Astrocyte of the hippocampus (primary cell): ENCODE results near the gene APC2.
"Not testable (repeated sequence)": the region's sequence is repeated elsewhere in the genome, so short reads cannot be mapped to it uniquely, and the experiment has no call there.

Source experiments
- DNase-seq: peaks from one replicate; pipeline ENCODE4 v3.0.0; 2011; ENCODE audit warnings: low read depth, low spot score

Gene APC2

GRCh38 chr19:1412995-1413800 lies 36.7 kb upstream of the APC2 start:
- DNase-seq: no peak

DNA sequence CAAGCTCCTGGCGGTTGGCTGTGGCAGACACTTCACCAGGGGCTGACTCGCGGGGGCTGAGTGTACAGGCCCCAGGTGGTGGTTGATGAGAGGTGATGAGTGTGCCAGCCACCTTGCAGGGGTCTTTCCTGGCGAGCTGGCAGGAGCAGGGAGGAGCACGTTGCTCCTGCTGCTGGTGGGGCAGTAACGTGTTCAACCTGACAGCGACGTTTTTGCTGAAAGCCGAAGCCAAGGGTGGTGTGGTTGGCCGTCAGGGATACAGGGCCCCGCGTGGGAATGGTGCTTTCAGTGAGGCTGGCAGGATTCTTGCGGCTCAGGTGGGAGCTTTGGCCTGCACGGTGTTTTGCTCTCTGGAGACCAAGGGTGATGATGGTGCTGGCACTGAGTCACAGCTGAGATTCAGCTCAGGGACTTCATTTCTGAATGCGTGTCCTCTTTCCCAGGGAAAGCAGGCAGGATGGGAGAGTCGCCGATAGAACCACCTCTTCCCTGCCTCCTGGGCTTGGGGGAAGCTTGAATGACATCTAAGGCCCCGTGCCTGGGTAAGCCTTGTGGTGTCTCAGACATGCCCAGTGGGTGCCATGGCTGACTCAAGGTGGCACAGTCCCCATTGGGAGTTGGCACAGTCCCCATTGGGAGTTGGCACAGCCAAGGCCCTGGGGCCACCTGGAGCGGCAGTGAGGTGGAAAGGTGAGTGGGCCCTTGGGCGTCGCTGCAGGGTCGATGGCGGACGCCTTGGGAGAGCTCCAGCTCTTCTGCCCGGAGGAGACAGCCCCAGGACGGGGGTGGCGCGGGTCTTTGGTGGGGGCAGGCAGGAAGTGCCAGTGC lies 33.7 kb upstream of the APC2 start:
- DNase-seq: peak; percentile 54

DNA sequence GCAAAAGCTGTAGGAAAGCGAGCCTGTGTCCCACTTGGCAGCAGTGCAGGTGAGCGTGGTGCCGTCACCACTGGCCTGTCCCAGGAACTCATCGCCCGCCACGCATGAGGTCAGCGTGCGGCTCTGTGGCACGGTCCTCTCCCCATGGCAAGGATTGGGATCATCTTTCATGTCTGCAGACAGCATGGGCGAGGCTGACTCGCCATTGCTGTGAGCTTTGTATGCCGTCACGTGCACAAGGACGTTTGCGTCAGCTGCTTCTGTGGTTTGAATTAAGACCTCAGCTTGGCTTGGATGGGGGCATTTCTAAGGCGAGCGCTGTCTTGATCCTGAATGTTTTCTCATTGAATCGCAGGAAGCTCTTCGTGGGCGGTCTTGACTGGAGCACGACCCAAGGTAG lies 32.8 kb upstream of the APC2 start:
- DNase-seq: peak; percentile 66

DNA sequence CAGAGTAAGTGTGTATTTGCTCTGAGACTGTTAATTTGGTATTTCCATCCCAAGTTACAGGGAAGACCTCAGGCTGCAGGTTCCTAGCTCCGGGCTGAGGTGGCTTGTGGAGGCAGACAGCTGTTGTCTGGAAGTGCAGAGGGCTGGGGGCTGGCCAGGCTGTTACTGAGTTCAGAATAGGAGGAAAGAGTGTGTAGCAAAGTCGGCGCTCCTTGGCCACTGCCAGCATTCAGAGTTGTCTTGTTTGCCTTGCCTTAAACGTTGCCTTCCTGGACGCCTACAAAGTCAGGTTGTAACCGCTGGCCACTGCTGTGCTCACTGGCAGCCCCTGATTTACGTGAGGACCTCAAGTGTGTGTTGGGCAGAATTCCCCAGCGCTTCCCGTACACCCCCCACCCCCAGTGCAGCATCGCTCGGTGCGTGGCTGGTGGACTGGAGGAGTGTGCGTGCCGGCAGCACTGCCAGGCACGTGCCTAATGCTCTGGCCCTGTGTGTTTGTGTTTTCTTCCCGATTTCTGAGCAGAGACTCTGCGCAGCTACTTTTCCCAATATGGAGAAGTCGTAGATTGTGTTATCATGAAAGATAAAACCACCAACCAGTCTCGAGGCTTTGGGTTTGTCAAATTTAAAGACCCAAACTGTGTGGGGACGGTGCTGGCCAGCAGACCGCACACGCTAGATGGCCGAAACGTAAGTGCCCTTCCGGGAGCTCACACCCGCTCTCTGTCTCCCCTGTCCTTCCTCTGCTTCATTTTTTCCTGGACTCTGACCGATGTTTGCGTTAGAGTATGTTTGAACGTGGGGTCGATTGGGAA lies 32.0 kb upstream of the APC2 start:
- DNase-seq: no peak

DNA sequence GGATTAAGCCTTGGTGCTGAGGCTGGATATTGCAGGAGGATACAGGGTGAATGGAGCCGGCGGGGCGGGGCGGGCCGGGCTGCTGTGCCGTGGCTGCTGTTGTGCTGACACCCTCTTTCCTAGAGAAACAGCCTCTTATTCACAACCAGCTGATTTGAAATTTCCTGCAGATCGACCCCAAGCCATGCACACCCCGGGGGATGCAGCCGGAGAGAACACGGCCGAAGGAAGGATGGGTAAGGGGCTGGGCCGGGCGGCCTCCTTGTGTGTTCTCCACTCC lies 31.5 kb upstream of the APC2 start:
- no peak for DNase-seq

DNA sequence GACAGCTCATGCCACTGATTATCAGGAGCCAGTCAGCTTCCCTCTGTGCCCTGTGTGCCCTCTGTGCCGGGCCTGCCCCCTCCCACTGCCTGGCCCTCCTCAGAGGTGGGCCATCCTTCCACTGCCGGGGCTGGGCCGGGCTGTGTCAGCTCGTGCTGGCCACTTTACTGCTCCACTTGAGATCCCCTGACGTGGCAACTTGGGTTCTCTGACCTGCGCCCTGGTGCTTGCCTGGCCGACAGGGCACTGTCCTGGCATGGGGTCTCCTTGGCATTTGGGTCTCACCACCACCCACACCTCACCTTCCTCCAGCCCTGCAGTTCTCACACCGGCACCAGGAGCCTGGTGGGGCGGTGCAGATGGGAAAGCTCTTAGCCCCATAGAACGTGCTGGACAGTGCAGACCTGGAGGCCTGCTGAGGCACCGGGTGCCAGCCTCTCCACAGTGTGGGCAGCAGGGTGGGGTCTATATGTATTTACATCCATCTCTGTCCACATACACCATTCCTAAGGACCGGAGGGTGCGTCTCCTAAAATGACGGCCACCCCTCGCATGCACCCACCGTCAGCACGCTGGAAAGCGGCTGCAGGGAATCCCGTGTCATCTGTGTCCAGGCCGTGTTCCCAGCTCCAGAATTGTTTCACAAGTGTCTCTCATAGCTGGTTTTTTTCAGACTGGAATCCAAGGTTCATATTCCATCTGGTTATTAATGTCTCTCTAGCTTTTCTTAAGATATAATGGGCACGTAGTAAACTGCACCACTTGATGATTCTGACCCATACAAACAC lies 30.8 kb upstream of the APC2 start:
- DNase-seq: no peak

GRCh38 chr19:1420085-1420484 lies 29.8 kb upstream of the APC2 start:
- not testable (repeated sequence) for DNase-seq

DNA sequence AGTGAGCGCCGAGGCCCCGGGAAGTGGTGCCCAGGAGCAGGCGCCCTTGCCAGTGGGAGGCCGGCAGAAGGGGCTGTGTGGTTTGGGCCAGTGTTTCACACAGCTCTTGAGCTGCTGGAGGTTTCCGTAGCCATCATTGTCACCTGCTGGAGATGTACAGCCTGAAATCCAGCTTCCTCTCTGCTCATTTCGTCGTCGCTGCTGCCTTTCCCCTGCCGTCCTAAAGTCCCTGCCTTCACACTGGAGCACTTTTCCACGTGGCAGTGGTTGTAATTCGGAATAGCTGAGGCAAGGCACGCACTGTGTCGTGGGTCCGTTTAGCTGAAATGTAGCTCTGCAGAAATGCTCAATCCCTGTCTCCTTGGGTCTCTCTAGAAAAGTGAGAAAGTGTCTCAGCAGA lies 29.3 kb upstream of the APC2 start:
- no peak for DNase-seq

DNA sequence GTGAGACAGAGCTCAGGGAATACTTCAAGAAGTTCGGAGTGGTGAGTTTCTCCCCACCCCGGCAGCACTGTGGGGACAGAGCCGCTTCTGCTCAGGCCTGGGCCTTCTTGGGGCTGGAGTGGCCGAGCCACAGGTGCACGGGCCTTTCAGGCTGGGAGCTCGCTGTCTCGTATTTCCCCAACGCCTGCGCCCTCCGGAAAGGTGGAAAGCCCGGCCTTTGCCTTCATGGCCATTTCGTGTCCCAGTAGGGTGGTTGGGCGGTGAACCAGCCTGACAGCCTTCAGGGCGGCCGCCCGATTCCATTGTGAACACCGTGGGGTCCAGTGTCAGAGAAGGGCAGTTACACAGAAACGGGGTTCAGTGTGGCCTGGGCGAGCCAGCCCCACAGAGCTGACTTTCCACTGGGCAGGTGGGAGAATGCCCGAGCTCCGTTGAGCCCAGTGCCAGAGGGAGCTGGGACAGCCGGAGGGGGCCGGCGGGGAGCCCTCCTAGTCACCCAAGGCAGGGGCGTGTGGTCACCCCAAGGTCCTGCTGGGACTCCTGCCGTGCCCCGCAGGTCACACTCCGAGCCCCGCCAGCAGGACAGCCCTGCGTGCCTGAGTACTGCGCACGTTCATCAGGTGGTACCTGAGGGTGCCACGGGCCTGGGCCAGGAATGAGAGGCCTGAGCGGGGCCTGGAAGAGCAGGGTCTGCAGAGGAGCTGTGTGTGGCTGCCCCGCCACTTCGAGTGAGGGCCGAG lies 28.5 kb upstream of the APC2 start:
- DNase-seq: no peak

GRCh38 chr19:1421958-1422305 lies 28.0 kb upstream of the APC2 start:
- DNase-seq: no peak

DNA sequence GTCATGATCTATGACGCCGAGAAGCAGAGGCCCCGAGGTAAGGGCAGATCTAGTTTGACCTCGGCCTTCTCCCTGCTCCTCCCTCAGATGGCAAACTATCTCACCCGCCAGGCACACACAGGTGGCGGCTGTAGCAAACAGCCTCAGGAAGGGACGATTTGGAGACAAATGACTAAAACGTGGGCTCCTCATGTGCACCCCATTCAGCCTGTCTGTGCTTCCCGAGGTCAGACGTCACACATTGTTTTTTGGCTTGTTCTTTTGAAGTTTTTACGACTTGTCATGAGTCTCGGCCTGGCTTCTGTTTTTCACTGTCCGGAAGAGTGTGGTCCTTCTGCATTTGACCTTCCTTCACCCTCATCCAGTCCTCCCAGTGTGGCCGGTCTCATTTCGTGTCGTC lies 27.6 kb upstream of the APC2 start:
- no peak for DNase-seq

GRCh38 chr19:1422943-1423342 lies 27.0 kb upstream of the APC2 start:
- no peak for DNase-seq

- no peak for DNase-seq
These were observed 26.3 kb upstream of the APC2 start for GRCh38 chr19:1423436-1424191.

GRCh38 chr19:1424192-1424955 lies 25.5 kb upstream of the APC2 start:
- DNase-seq: no peak

- peak; percentile 36 for DNase-seq
These were observed 24.7 kb upstream of the APC2 start for GRCh38 chr19:1425102-1425837.

DNA sequence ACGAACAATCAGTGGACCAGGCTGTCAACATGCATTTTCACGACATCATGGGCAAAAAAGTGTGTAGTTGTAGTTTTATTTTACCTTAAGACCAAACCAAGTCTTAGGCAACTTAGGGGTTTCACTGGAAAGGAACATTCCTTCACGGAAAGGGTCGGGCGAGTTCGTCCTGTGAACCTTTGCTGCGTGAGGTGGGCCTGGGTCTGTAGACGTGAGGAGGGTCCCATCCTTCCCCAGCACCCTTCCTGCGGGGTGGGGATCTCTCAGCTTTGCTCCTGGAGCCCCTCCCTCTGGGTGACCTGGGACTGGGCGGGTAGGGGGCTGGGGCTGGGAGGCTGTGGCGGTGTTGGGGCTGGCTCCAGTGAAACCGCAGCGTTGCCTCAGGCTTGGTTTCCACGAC lies 24.0 kb upstream of the APC2 start:
- DNase-seq: no peak

DNA sequence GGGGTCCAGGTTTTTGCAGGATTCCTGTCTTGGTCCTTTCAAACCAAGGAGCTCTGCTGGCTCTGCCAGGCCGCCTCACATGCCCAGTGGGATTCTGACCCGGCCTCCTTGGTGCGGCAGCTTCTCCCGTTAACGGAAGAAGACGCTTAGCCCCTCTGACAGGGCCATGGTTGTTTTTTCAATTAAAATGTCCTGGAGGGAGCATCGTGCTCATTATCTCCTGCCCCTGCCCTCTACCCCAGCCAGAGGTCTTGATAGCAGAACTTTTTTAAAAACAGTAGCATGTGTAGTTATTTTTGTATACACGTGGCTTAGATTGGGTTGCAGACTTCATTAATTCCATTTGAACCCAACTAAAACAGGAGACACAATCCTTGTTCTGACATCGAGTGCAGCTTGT lies 23.2 kb upstream of the APC2 start:
- DNase-seq: no peak

DNA sequence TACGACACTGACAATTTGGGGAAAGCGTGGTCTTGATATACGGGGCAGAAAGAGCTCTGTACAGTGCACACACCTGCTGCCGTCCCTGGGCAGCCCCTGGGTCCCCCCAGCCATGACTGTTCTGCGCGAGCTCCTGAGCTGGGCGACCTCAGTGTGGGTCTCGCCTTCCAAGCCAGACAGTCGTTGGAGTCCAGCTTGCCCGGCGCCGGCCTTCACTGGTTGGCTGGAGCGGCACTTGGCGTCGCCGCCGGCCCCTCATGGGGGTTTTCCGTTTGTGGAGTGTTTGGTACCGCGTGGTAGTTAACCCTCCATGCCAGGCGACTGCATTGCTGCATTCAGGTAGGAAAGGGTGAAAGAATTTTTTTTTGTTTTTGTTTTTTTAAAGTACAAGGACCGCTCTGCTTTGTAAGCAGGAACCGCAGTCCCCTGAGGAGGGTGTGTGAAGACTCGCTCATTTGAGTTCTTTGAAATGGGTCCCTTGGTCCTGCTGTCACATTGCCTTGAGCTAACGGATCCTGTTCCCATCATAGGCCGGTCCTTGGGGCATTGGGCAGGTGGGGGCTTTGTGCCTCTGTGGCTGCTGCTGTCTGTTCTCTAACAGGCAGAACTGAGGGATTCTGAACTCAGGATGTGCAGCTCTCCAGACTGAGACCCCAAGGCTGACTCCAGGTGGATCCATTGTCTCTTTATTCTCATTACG lies 22.6 kb upstream of the APC2 start:
- no peak for DNase-seq
